ENCODE data around the gene RFESD.

RFESD gene

DNA sequence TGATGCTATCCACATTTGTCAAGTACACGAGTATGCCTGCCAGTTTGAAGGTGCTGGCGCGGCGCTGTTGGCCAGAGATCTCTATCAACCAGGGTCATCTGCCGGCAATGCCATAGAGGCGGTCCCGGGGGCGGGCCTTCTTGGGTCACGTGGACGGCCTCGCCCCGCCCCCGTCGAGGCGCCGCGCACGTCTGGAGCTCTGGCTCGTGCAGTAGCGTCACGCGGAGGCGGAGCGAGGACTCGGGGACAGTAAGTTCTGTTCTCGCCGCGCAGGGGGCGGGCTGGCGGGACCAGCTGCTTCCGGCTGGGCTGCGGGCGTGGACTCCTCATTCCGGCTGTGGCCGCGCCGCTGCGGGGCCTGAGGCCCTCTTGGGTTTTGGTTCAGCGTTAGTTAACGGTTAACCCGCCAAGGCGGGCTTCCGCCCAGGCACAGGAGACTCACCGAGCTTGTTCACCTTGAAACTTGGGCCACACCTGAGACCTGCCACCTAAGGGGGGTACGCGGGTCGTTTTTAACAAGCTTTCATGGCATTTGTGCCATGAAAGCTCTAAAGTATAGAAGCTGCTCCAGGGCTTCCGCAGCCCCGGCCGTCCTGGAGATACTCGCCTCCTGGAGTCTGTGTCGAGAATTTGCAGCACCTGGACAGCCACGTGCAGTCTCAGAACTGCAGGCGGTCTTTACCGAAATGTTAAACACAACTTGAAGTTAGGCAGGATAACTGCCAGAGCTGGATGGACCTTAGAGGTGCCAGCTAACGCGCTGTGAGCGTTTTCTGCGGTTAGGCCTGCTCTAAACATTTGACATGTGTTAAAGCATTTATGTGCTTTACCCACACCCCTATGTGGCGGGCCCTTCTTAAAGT, at the start of gene RFESD:
RFESD (plus strand) TSS at position 209 of the 863 bp plus-strand sequence. CDS start 5,495 bp downstream, outside the sequence.
- TF ChIP-seq, protein P1, sequence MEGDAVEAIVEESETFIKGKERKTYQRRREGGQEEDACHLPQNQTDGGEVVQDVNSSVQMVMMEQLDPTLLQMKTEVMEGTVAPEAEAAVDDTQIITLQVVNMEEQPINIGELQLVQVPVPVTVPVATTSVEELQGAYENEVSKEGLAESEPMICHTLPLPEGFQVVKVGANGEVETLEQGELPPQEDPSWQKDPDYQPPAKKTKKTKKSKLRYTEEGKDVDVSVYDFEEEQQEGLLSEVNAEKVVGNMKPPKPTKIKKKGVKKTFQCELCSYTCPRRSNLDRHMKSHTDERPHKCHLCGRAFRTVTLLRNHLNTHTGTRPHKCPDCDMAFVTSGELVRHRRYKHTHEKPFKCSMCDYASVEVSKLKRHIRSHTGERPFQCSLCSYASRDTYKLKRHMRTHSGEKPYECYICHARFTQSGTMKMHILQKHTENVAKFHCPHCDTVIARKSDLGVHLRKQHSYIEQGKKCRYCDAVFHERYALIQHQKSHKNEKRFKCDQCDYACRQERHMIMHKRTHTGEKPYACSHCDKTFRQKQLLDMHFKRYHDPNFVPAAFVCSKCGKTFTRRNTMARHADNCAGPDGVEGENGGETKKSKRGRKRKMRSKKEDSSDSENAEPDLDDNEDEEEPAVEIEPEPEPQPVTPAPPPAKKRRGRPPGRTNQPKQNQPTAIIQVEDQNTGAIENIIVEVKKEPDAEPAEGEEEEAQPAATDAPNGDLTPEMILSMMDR (IDR thresholded peaks at IDR 0.05; ENCODE audit: insufficient read depth, low read length, poor library complexity, severe bottlenecking), result no peak
- Histone ChIP-seq H3K36me3 (ENCODE audit: control insufficient read depth, insufficient read depth, low read length) (no peaks in the 10 kb centered on the region), H3K4me3 (replicated peaks; ENCODE audit: low read depth, low read length) (peak within 1 kb of the TSS; percentile 63), H3K27me3 (replicated peaks; ENCODE audit: control insufficient read depth, insufficient read depth, low read length) (no peaks in the 10 kb centered on the region)
- peak; percentile 97 for DNase-seq (ENCODE audit: extremely low read depth, insufficient read length)

DNA sequence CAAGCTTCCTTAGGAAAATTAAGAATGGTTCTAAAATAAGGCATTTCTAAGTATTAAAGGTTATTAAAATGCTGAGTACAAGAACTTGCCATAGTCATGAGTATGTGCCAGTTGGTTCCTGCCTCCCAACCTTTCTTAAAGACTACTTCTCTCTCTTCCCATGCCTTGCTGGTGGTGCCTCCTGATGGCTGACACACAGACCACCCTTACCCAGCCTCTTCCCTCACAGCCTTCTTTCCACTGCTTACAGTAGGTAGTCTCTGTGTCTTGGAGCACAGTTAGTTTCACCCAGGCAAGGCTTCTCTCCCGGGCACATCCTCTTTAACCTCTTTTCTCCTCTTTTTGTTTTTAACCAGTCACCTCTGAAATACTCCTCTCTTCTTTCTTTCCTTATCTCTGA, 47.3 kb upstream of the RFESD start:
- H3K36me3 ChIP-seq (ENCODE audit: control insufficient read depth, insufficient read depth, low read length), result no peaks in the 10 kb centered on the region; the same call in 1 of the 2 replicates
- H3K27me3 ChIP-seq (replicated peaks; ENCODE audit: control insufficient read depth, insufficient read depth, low read length), result no peaks in the 10 kb centered on the region
- DNase-seq (ENCODE audit: extremely low read depth, insufficient read length), result no peak
- TF ChIP-seq, protein P1 (IDR thresholded peaks at IDR 0.05; ENCODE audit: insufficient read depth, low read length, poor library complexity, severe bottlenecking), result no peak
- H3K4me3 ChIP-seq (replicated peaks; ENCODE audit: low read depth, low read length), result no peak overlapping the region

DNA sequence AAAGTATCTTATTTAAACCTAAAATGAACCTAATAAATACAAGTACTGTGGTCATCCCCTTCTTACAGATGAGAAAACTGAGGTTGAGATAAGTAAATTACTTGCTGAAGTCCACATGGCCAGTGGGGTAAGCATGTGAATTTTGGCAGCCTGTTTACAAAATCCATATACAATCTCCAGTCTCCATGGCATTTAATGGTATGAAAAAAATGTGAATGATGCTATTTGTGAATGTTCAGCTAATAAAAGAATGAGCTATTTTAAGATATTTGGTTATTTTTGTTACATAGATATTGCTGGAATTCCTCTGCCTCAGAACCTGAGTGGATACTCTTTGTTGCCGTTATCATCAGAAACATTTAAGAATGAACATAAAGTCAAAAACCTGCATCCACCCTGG, 46.0 kb upstream of the RFESD start:
- Histone ChIP-seq H3K4me3 (replicated peaks; ENCODE audit: low read depth, low read length) (no peak overlapping the region), H3K36me3 (ENCODE audit: control insufficient read depth, insufficient read depth, low read length) (no peaks in the 10 kb centered on the region; the same call in 1 of the 2 replicates), H3K27me3 (replicated peaks; ENCODE audit: control insufficient read depth, insufficient read depth, low read length) (no peaks in the 10 kb centered on the region)
- DNase-seq (ENCODE audit: extremely low read depth, insufficient read length), result no peak
- TF ChIP-seq, protein P1 (IDR thresholded peaks at IDR 0.05; ENCODE audit: insufficient read depth, low read length, poor library complexity, severe bottlenecking), result no peak

DNA sequence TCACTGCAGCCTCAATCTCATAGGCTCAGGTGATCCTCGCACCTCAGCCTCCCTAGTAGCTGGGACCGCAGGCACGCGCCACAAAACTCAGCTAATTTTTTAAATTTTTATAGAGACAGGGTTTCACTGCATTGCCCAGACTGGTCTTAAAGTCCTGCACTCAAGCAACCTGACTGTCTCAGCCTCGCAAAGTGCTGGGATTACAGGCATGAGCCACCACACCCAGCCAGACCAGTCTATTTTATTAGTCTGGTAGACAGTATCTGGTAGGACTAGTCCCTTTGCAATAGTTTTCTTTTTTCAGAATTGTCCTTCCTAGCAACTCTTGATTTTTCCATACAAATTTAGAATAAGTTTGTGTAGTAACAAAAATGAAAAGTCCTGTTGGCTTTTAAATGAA, 40.8 kb upstream of the RFESD start:
- DNase-seq (ENCODE audit: extremely low read depth, insufficient read length), result no peak
- Histone ChIP-seq H3K27me3 (replicated peaks; ENCODE audit: control insufficient read depth, insufficient read depth, low read length) (no peaks in the 10 kb centered on the region), H3K4me3 (replicated peaks; ENCODE audit: low read depth, low read length) (no peak overlapping the region), H3K36me3 (ENCODE audit: control insufficient read depth, insufficient read depth, low read length) (no peaks in the 10 kb centered on the region; the same call in 1 of the 2 replicates)
- TF ChIP-seq, protein P1 (IDR thresholded peaks at IDR 0.05; ENCODE audit: insufficient read depth, low read length, poor library complexity, severe bottlenecking), result no peak

DNA sequence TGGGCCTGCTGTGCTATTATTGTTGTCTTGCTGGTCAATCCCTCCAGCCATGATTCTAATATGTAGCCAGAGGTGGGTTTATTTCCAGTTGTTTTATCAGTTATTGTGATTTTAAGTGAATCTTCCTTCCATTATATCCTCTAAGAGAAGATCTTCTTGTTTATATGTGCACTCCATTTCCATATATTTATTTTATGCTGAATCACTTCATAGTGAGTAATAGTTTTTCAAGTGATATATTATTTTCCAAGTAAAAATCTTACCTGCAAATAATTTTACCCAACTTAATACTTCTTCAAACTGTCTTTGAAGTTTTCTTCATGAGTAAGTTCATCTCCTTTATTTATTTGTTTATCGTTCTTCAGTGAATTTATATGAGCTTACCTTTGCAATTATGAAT, 40.2 kb upstream of the RFESD start:
- TF ChIP-seq, protein P1 (IDR thresholded peaks at IDR 0.05; ENCODE audit: insufficient read depth, low read length, poor library complexity, severe bottlenecking), result no peak
- no peaks in the 10 kb centered on the region for H3K27me3 ChIP-seq (replicated peaks; ENCODE audit: control insufficient read depth, insufficient read depth, low read length)
- DNase-seq (ENCODE audit: extremely low read depth, insufficient read length), result no peak
- H3K4me3 ChIP-seq (replicated peaks; ENCODE audit: low read depth, low read length), result no peak overlapping the region
- H3K36me3 ChIP-seq (ENCODE audit: control insufficient read depth, insufficient read depth, low read length), result no peaks in the 10 kb centered on the region; the same call in 1 of the 2 replicates

Measured in GM06990 (cell line).